Brain microvascular endothelial cell (primary cell): ENCODE results near the gene PHF13.

Experiments
- DNase-seq: peaks from one replicate; pipeline ENCODE4 v3.0.0-alpha.2; 2020
- H3K27ac ChIP-seq: fragments of 250-450 bp; sonication (Bioruptor Pico); 2 replicates; pipeline ENCODE4 v1.5.1; 2020; ENCODE audit warnings: mild to moderate bottlenecking, moderate library complexity
- H3K27me3 ChIP-seq: fragments of 250-450 bp; sonication (Bioruptor Pico); replicated peaks from 2 replicates; pipeline ENCODE4 v1.5.1; 2020; ENCODE audit warnings: mild to moderate bottlenecking
- H3K36me3 ChIP-seq: fragments of 250-450 bp; sonication (Bioruptor Pico); replicated peaks from 2 replicates; pipeline ENCODE4 v1.5.1; 2020; ENCODE audit warnings: mild to moderate bottlenecking
- H3K4me3 ChIP-seq: 2 replicates; pipeline ENCODE4 v1.5.1; 2011; ENCODE audit warnings: low read depth, mild to moderate bottlenecking, control low read depth, low read length, moderate library complexity
- in situ Hi-C: cut with HindIII; loops from 2 replicates; pipeline ENCODE4 v1.10.0; 2017; ENCODE audit warnings: low sequenced_read_pairs, low pct_ligation_motif_present
- TF ChIP-seq, protein P1 (sequence below): IDR thresholded peaks from 2 replicates; pipeline ENCODE4 v1.5.1; 2011; ENCODE audit warnings: low read depth, mild to moderate bottlenecking, moderate library complexity, low read length, control low read depth, inconsistent platforms; ENCODE audit errors: missing control alignments

Gene PHF13

GRCh38 chr1:6580119-6580592 is 33.4 kb upstream of the PHF13 start:
- TF ChIP-seq, protein P1, sequence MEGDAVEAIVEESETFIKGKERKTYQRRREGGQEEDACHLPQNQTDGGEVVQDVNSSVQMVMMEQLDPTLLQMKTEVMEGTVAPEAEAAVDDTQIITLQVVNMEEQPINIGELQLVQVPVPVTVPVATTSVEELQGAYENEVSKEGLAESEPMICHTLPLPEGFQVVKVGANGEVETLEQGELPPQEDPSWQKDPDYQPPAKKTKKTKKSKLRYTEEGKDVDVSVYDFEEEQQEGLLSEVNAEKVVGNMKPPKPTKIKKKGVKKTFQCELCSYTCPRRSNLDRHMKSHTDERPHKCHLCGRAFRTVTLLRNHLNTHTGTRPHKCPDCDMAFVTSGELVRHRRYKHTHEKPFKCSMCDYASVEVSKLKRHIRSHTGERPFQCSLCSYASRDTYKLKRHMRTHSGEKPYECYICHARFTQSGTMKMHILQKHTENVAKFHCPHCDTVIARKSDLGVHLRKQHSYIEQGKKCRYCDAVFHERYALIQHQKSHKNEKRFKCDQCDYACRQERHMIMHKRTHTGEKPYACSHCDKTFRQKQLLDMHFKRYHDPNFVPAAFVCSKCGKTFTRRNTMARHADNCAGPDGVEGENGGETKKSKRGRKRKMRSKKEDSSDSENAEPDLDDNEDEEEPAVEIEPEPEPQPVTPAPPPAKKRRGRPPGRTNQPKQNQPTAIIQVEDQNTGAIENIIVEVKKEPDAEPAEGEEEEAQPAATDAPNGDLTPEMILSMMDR = no peak
- no peak for DNase-seq
- in situ Hi-C loops = no loop called here
- peak overlapping the region; percentile 82 for H3K4me3 ChIP-seq
- H3K27me3 ChIP-seq = no peaks in the 10 kb centered on the region
- peak overlapping the region; percentile 39 for H3K27ac ChIP-seq
- H3K36me3 ChIP-seq = peaks cover 2% of the 10 kb centered on the region

GRCh38 chr1:6580593-6581409 is 32.7 kb upstream of the PHF13 start:
- in situ Hi-C loops = no loop called here
- DNase-seq = no peak
- H3K27ac ChIP-seq = no peak overlapping the region
- peak overlapping the region; percentile 82 for H3K4me3 ChIP-seq
- H3K27me3 ChIP-seq = no peaks in the 10 kb centered on the region
- peaks cover 2% of the 10 kb centered on the region for H3K36me3 ChIP-seq
- TF ChIP-seq, protein P1 = peak; percentile 41

DNA sequence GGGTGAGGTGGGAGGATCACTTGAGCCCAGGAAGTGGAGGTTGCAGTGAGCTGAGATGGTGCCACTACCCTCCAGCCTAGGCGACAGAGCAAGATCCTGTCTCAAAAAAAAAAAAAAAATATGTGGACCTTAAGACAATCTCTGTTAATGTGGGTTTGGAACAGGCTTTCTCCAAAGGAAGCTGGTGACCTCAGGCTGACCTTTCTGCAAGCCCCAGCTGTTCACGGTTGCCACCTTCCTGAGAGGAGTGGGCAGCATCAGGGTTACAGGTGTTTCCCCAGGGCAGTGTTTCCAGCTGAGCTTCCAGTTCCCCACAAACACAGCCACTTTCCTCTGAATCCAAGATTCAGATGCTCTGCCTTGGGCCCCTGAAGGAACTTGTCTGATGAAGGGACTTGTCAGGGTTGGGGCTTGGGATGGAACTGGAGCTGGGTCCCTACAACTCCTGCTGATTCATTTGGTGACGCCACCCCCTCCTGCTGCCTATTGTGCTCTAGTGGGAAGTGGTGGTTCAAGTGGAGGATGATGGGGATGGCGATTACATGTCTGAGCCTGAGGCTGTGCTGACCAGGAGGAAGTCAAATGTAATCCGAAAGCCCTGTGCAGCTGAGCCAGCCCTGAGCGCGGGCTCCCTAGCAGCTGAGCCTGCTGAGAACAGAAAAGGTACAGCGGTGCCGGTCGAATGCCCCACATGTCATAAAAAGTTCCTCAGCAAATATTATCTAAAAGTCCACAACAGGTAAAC is 31.8 kb upstream of the PHF13 start:
- Histone ChIP-seq H3K36me3 (peaks cover 2% of the 10 kb centered on the region), H3K4me3 (no peak overlapping the region), H3K27me3 (no peaks in the 10 kb centered on the region), H3K27ac (no peak overlapping the region)
- TF ChIP-seq, protein P1 = no peak
- in situ Hi-C loops = no loop called here
- DNase-seq = no peak

DNA sequence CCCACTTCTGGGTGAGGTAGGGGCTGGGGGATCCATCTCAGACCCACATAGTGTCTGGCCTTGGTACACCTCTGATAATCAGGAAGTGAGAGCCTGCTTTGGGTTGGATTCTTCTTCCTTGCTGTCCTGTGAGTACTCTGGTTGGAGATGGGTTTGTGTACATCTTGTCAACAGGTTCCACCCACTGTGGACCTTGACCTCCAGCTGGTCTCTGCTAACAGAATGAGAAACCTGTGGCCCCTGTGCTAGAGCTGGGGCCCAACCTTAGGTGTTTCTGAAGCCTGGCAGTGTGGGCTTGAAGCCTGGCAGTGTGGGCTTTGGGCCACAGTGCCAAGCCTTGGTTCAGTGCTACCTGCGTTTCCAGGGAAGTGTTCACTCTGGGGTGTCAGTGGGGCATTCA is 31.2 kb upstream of the PHF13 start:
- no peak overlapping the region for H3K4me3 ChIP-seq

DNA sequence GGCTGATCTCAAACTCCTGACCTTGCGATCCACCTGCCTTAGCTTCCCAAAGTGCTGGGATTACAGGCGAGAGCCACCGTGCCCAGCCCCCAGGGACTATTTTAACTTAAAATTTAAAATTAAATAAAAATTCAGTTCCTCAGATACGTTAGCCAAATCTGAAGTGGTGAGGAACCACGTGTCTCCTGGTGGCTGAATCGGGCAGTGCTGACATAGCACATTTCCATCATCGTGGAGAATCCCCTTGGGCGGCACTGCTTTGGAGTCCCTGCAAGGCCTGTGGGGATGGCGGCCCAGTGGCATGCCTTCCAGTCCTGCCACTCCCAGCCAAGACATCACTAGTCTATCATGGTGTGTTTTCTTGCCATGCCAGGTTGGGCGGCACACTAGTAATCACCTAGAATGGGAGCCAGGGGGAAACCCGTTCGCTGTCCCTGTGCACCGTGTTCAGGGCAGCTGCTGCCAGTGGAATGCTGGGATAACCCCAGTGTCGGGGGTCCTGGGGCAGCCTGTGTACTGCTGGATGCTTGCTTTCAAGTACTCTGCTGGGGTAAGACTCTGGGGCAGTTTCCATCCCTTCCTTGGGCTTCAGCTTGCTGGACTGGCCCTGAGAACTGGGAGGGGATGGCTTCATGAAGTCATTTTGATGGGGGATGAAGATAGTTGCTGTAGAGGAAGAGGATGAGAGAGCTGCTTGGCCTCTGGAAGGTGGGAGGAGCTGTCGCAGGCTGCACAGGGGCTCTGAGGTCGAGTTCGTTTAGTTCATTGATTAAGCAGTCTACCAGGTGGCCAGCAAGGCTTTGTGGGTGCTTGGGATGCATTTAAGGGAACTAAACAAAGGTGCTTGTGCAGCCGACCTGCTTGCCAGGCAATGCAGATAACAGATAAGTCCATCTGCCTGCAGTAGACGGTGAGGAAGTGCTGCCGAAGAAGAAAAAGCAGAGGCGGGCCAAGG is 29.1 kb upstream of the PHF13 start:
- H3K27ac ChIP-seq = no peak overlapping the region
- peaks cover 18% of the 10 kb centered on the region for H3K36me3 ChIP-seq
- in situ Hi-C loops = no loop called here
- TF ChIP-seq, protein P1 = peak; percentile 38
- no peak overlapping the region for H3K4me3 ChIP-seq
- no peaks in the 10 kb centered on the region for H3K27me3 ChIP-seq
- DNase-seq = no peak

More for the DNA sequence above, 31.2 kb upstream of the PHF13 start:
- in situ Hi-C loops = no loop called here
- no peak overlapping the region for H3K27ac ChIP-seq
- TF ChIP-seq, protein P1 = no peak
- H3K36me3 ChIP-seq = peaks cover 5% of the 10 kb centered on the region
- no peak for DNase-seq
- no peaks in the 10 kb centered on the region for H3K27me3 ChIP-seq
